Adrenal gland (tissue), 19 donors: ENCODE measurements around the gene LMX1B. TPM values are rescaled to one million over a fixed set of nuclear protein-coding genes. Genes with fewer than 3 reads are reported as not detected.
A peak's percentile ranks its signal among the peaks of the same experiment; 100 is the strongest.

Source experiments
- DNase-seq, 7 donors: peaks; one replicate each; pipeline ENCODE4 v3.0.0-alpha.2; 2019 to 2020
- H3K27ac ChIP-seq, 5 donors: fragments of 200-600 bp; sonication (generic) in 4 of 5; 1 replicate in 3 of 5; 2 replicates in 2 of 5; pipeline versions ENCODE4 v1.5.1 to v1.8.0; 2016 to 2020; ENCODE audit warnings: mild to moderate bottlenecking in 1 of 5
- H3K27me3 ChIP-seq: fragments of 200-600 bp; 2 replicates; pipeline ENCODE4 v1.8.0; 2021
- H3K36me3 ChIP-seq, 2 donors: fragments of 200-600 bp; replicated peaks in 1 of 2; 1 replicate in 1 of 2; 2 replicates in 1 of 2; pipeline versions ENCODE4 v1.5.1 to v1.8.0; 2018 to 2022
- H3K4me1 ChIP-seq, 2 donors: fragments of 200-600 bp; replicated peaks in 1 of 2; 1 replicate in 1 of 2; 2 replicates in 1 of 2; pipeline versions ENCODE4 v1.5.1 to v1.8.0; 2018 to 2021
- H3K4me3 ChIP-seq, 4 donors: fragments of 200-600 bp; sonication (generic) in 3 of 4; one replicate each; pipeline ENCODE4 v1.5.1; 2016 to 2018
- H3K9me3 ChIP-seq, 3 donors: fragments of 200-600 bp; sonication (generic) in 1 of 3; replicated peaks in 1 of 3; 1 replicate in 2 of 3; 2 replicates in 1 of 3; pipeline versions ENCODE4 v1.5.1 to v1.8.0; 2016 to 2021
- POLR2A ChIP-seq, 2 donors: fragments of 450-650 bp; IDR thresholded peaks; one replicate each; pipeline ENCODE4 v1.6.1; 2017; ENCODE audit warnings: antibody characterized with exemption in 2 of 2, mild to moderate bottlenecking in 2 of 2, moderate library complexity in 1 of 2
- WGBS, 4 donors: extraction: QIAGEN DNeasy Blood & Tissue Kit in 2 of 4; methylation state at CpG; one replicate each; pipeline versions ENCODE4 v1.1.5 to v1.1.7; 2013 to 2017; 5-methylcytosine and 5-hydroxymethylcytosine counted together
- intact Hi-C, 2 donors: fragments of 100-400 bp; cut with DNase I; formaldehyde crosslinking; loops; one replicate each; pipeline versions ENCODE4 v1.14.1 to v1.15.0; 2022 to 2023
- long read RNA-seq, 10 donors: library from polyadenylated mRNA in 3 of 10; unstranded in 2 of 10; stranded (forward) in 1 of 10; transcript quantifications; one replicate each; pipeline ENCODE4 v2.0.0 and lab custom pipeline, GENCODE V29; 2021 to 2026
- polyA plus RNA-seq, 3 donors: library from polyadenylated mRNA; stranded (reverse); fragments of 200-250 nt in 2 of 3; fragments of 350-450 nt in 1 of 3; fragmentation: Illumina TruSeq in 1 of 3; extraction: RNeasy Lipid Tissue Mini Kit (QIAGEN cat#74804) in 1 of 3; gene quantifications; one replicate each; pipeline ENCODE4 v1.2.3, GENCODE V29; 2013 to 2014
- total RNA-seq, 9 donors: library from RNA; depleted of rRNA in 4 of 9; stranded (reverse); fragments of >200 nt in 4 of 9; fragments of 120-200 nt in 1 of 9; fragmentation: NEBNext Ultra II Directional in 1 of 9; extraction: Animal tissue kit (Norgen Biotek cat#: 25700) in 1 of 9; gene quantifications; one replicate each; pipeline versions ENCODE4 v1.1.0 to v1.2.4, GENCODE V29; 2013 to 2023
- TF ChIP-seq, protein P1 (sequence below), 6 experiments: fragments of 450-650 bp in 4 of 6; fragments of 200-600 bp in 2 of 6; sonication (generic) in 1 of 6; IDR thresholded peaks; 1 replicate in 5 of 6; 2 replicates in 1 of 6; pipeline versions ENCODE4 v1.5.1 to v1.8.0; 2016 to 2021; ENCODE audit warnings: antibody characterized with exemption in 6 of 6, mild to moderate bottlenecking in 2 of 6, moderate library complexity in 1 of 6
- donor health status: healthy with polysubstance abuse.
- donor health status: Bipolar disorder and iron deficiency.
- donor health status: DM: yes; HTN: yes; CAD: no.
- donor health status: DM: no; HTN: no; CAD: no.
- donor health status: DM: no; HTN: no; CAD: no.
- donor health status: DM: yes; HTN: yes; CAD: no.

LMX1B gene
- total RNA-seq (under 1 TPM in 1 of 9 donors, not detected in 8; under 0.01 TPM), polyA plus RNA-seq (under 1 TPM in 1 of 3 donors, not detected in 2; 0.07 TPM)
- long read RNA-seq, donor 1 = 0 reads
- long read RNA-seq, donor 2 = 0 reads
- long read RNA-seq, donor 3 = 0 reads
- long read RNA-seq, donor 4 = 0 reads
- long read RNA-seq, donor 5 = 0 reads
- long read RNA-seq, donor 6 = 0 reads
- long read RNA-seq, donor 7 = 0 reads
- long read RNA-seq, donor 8 = 0 reads
- long read RNA-seq, donor 9 = 0 reads
- long read RNA-seq, donor 10 = 0 reads

DNA sequence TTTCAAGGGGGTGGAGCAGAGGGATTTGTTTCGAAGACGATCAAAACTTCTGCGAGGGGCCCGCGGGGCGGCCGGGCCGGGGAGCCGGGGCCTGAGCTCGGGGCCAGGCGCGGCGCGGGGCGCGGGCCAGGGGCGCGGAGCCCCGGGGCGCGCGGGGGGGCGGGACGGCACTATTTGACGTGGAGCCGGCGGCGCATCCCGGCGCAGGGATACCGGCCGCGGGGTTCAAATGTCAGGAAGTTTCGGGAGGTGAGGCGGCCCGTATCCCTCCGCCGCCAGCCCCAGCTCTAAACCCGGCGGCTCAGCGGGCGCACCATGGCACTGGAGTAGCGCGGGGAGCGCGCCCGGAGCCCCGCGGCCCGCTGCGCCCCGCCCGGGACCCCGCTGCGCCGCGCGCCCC lies at the start of gene LMX1B:
TSS of gene LMX1B (plus strand) at position 278 of the 400 bp plus-strand sequence. CDS start 522 bp downstream, outside the sequence.
- TF ChIP-seq POLR2A (IDR thresholded peaks at IDR 0.05) = no peak
- TF ChIP-seq, protein P1, sequence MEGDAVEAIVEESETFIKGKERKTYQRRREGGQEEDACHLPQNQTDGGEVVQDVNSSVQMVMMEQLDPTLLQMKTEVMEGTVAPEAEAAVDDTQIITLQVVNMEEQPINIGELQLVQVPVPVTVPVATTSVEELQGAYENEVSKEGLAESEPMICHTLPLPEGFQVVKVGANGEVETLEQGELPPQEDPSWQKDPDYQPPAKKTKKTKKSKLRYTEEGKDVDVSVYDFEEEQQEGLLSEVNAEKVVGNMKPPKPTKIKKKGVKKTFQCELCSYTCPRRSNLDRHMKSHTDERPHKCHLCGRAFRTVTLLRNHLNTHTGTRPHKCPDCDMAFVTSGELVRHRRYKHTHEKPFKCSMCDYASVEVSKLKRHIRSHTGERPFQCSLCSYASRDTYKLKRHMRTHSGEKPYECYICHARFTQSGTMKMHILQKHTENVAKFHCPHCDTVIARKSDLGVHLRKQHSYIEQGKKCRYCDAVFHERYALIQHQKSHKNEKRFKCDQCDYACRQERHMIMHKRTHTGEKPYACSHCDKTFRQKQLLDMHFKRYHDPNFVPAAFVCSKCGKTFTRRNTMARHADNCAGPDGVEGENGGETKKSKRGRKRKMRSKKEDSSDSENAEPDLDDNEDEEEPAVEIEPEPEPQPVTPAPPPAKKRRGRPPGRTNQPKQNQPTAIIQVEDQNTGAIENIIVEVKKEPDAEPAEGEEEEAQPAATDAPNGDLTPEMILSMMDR (IDR thresholded peaks at IDR 0.05) = no peak
- WGBS, 4 donors = 1 to 8% (median 2%) methylated on average over 12 to 58 of the region's 58 CpGs
- no peak within 1 kb of the TSS for H3K27ac ChIP-seq
- H3K4me1 ChIP-seq = peaks cover 3 to 22% of the 10 kb centered on the region in 2 donors
- peak in 2 of 7 donors; percentile 12 to 30 for DNase-seq
- H3K36me3 ChIP-seq = no peaks in the 10 kb centered on the region
- peak within 1 kb of the TSS in 1 of 4 donors; percentile 44 for H3K4me3 ChIP-seq
- no peaks in the 10 kb centered on the region for H3K9me3 ChIP-seq
- intact Hi-C loops = loop anchor here (5.0 kb wide), 1 partner anchor 169 kb away; no protein-coding TSS in a partner anchor
- H3K27me3 ChIP-seq = peaks cover 77% of the 10 kb centered on the region

DNA sequence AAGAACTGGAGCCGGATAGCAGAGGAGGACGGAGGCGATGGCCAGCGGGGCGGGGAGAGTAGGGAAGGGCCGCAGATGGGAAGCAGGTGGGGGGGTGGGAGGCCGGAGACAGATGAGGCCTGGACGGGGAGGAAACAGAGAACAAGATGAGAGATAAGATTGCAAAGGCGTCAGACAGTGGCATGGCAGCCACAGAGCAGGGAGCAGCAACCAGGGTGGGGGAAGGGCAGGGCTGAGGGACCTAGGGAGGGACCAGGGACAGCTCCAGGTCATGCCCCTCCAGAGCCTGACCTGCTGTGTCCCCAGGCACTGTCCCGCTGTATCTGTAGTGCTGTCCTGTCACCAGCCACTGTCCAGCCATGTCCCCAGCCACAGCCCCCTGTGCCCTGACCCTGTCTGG lies 49.6 kb upstream of the LMX1B start:
- 40 to 61% (median 47%) methylated on average over 9 to 10 of the region's 10 CpGs for WGBS, 4 donors
- TF ChIP-seq POLR2A (IDR thresholded peaks at IDR 0.05) = no peak
- TF ChIP-seq, protein P1 (IDR thresholded peaks at IDR 0.05) = no peak
- intact Hi-C loops = no loop called here

DNA sequence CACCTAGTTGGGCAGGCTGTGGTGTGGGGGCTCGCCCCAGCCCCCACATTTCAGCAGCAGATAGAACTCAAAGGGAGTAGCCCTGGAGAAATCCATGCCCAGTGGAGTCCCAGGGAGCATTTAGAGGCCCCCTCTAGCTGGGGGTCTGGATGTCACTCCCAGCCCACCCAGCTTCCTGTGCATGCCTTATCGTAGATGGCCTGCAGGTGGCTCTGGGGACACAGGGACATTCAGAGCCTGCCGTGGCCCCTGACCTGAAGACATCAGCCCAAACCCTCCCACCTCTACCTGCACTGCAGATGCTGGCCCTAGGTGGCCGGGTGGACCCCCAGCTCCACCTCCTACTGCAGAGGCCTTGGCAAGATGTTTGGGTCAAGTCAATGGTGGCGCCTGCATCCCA lies 49.0 kb upstream of the LMX1B start:
- no peak for TF ChIP-seq POLR2A (IDR thresholded peaks at IDR 0.05)
- TF ChIP-seq, protein P1 (IDR thresholded peaks at IDR 0.05) = no peak
- WGBS, 4 donors = 65 to 71% (median 65%) methylated on average over 3 to 5 of the region's 5 CpGs
- intact Hi-C loops = no loop called here
- no peaks in the 10 kb centered on the region for H3K9me3 ChIP-seq
- DNase-seq = no peak
- H3K27ac ChIP-seq = no peak overlapping the region
- no peak overlapping the region for H3K4me3 ChIP-seq
- no peaks in the 10 kb centered on the region for H3K36me3 ChIP-seq
- H3K27me3 ChIP-seq = peaks cover 17% of the 10 kb centered on the region
- no peaks in the 10 kb centered on the region for H3K4me1 ChIP-seq

More for the DNA sequence above, 49.6 kb upstream of the LMX1B start:
- no peaks in the 10 kb centered on the region for H3K9me3 ChIP-seq
- no peaks in the 10 kb centered on the region for H3K4me1 ChIP-seq
- H3K27me3 ChIP-seq = peaks cover 20% of the 10 kb centered on the region
- no peak overlapping the region for H3K4me3 ChIP-seq
- no peak for DNase-seq
- H3K36me3 ChIP-seq = no peaks in the 10 kb centered on the region
- no peak overlapping the region for H3K27ac ChIP-seq

DNA sequence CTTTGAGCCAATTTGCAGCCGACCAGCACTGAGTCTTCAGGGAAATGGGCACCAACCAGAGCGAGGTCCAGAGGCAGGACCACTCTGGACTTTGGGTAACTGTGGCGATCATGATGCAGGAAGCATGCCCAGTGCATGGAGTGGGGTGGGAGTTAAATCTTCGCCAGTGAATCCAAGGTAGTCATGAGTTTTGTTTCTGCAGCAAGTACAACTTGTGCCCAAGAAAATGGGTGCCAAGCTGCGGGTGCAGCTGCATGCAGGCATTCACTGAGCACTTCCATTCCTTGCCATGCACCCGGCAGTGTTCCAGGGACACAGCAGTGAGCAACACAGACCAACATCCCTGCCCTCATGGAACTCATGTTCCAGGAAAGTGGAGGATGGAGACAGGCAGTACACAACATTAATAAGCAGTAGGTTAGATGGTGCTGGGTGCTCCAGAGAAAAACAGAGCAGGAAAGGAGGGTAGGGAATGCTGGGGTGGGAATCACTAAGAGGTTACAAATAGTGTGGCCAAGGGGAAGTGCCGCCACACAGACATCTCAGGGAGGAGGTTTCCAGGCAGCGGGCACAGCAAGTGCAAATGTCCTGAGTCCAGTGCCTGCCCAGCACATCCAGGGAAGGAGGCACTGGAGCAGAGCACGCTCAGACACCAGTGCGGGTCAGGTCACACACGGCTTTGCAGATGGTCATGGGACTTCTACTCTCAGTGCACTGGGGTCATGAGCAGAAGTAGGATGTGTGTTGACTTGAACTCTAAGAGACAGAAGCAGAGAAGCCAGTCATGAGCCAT lies 48.2 kb upstream of the LMX1B start:
- no peak for DNase-seq
- H3K36me3 ChIP-seq = no peaks in the 10 kb centered on the region
- H3K9me3 ChIP-seq = no peaks in the 10 kb centered on the region
- no peak overlapping the region for H3K4me3 ChIP-seq
- peaks cover 9% of the 10 kb centered on the region for H3K27me3 ChIP-seq
- H3K27ac ChIP-seq = no peak overlapping the region
- TF ChIP-seq, protein P1 (IDR thresholded peaks at IDR 0.05) = no peak
- TF ChIP-seq POLR2A (IDR thresholded peaks at IDR 0.05) = no peak
- intact Hi-C loops = no loop called here
- 79 to 85% (median 81%) methylated on average over 8 to 11 of the region's 11 CpGs for WGBS, 4 donors
- H3K4me1 ChIP-seq = no peaks in the 10 kb centered on the region
